ENCODE results near the gene SLC39A11. TPM values are rescaled to one million over a fixed set of nuclear protein-coding genes. Genes with fewer than 3 reads are reported as not detected.

SLC39A11 gene
- total and polyA plus RNA-seq, 2 of the 13 experiments (the other 11 are each of a cell fraction or from before 2014, with no cell fraction given), result 17.2 to 31.5 TPM

DNA sequence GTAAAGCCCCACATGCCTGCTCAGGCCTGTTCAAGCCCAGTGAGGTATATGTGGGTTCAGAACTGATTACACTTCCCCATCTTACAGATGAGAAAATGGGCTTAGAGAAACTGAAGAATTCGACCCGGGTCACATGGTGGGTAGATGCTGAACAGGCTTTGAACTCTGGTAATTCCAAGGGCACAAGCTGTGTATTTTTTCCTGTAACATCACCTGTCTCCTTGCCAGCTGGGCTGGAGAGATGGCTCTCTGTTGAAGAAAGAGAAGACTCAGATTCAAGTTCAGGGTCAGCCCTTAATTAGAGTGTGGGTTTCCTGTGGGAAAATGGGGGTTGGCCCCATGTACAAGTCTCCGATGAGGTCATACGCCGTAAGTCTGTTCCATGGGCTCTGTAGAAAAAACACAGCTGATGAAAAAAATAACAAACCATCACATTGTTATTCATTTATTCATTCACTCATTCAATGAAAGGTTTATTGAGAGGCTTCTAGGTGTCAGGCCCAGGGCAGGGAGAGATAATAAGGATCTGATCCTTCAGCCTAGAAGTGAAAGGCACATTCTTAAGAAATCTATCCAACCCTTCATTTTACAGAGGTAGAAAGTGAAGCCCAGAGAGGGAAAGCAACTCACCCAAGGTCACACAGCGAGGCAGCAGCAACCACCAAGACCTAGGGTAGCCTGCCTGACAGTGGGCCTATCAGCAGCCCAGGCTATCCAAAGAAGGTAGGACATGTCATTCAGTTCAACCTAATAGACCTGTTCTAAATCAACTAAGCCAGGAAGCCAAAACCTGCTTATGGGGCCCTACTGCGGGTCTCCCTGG is 488.9 kb downstream of the SLC39A11 start (continued):
- TF ChIP-seq CC2D1A (CRISPR knock-in tag; IDR thresholded peaks at IDR 0.05) (no peak), KDM1A (CRISPR knock-in tag; IDR thresholded peaks at IDR 0.05) (0 out of 2 replicates have a peak, but pooled peaks have one; percentile 70), ZNF33A (CRISPR knock-in tag; IDR thresholded peaks at IDR 0.05; ENCODE audit: borderline replicate concordance) (no peak), CEBPB (IDR thresholded peaks at IDR 0.05; ENCODE audit: borderline replicate concordance, low read depth, low read length) (no peak), FOXA1 (IDR thresholded peaks at IDR 0.05) (no peak), FOXA1 (CRISPR knock-in tag; IDR thresholded peaks at IDR 0.05) (0 out of 2 replicates have a peak, but pooled peaks have one; percentile 13), ZNF335 (CRISPR knock-in tag; IDR thresholded peaks at IDR 0.05) (0 out of 2 replicates have a peak, but pooled peaks have one; percentile 8), XRCC5 (optimal IDR thresholded peaks at IDR 0.05; ENCODE audit: low read length) (no peak), ARNT2 (CRISPR knock-in tag; IDR thresholded peaks at IDR 0.05; ENCODE audit: low read depth) (0 out of 2 replicates have a peak, but pooled peaks have one; percentile 53), NFE2L2 (IDR thresholded peaks at IDR 0.05; ENCODE audit: low read length) (no peak), ZNF629 (CRISPR knock-in tag; conservative IDR thresholded peaks at IDR 0.05) (0 out of 2 replicates have a peak, but pooled peaks have one; percentile 11), NCOR1 (IDR thresholded peaks at IDR 0.05; ENCODE audit: borderline replicate concordance, low read length) (0 out of 2 replicates have a peak, but pooled peaks have one; percentile 11), KLF12 (CRISPR knock-in tag; IDR thresholded peaks at IDR 0.05; ENCODE audit: borderline replicate concordance) (no peak), ATF7 (IDR thresholded peaks at IDR 0.05) (0 out of 2 replicates have a peak, but pooled peaks have one; percentile 36), ATF7 (CRISPR knock-in tag; IDR thresholded peaks at IDR 0.05) (no peak), SALL1 (CRISPR knock-in tag; IDR thresholded peaks at IDR 0.05) (peak; percentile 36; the same call in 1 of the 2 replicates)
- TF ChIP-seq, protein P1, sequence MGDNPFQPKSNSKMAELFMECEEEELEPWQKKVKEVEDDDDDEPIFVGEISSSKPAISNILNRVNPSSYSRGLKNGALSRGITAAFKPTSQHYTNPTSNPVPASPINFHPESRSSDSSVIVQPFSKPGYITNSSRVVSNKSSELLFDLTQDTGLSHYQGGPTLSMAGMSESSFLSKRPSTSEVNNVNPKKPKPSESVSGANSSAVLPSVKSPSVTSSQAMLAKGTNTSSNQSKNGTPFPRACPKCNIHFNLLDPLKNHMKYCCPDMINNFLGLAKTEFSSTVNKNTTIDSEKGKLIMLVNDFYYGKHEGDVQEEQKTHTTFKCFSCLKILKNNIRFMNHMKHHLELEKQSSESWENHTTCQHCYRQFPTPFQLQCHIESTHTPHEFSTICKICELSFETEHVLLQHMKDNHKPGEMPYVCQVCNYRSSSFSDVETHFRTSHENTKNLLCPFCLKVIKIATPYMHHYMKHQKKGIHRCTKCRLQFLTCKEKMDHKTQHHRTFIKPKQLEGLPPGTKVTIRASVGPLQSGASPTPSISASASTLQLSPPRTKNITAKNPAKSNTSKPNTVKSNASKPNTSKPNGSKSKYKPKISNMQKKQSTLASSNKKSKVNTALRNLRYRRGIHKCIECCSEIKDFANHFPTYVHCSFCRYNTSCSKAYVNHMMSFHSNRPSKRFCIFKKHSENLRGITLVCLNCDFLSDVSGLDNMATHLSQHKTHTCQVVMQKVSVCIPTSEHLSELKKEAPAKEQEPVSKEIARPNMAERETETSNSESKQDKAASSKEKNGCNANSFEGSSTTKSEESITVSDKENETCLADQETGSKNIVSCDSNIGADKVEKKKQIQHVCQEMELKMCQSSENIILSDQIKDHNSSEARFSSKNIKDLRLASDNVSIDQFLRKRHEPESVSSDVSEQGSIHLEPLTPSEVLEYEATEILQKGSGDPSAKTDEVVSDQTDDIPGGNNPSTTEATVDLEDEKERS (CRISPR knock-in tag; IDR thresholded peaks at IDR 0.05), result 0 out of 2 replicates have a peak, but pooled peaks have one; percentile 23
- TF ChIP-seq, protein P2, sequence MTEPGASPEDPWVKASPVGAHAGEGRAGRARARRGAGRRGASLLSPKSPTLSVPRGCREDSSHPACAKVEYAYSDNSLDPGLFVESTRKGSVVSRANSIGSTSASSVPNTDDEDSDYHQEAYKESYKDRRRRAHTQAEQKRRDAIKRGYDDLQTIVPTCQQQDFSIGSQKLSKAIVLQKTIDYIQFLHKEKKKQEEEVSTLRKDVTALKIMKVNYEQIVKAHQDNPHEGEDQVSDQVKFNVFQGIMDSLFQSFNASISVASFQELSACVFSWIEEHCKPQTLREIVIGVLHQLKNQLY (CRISPR knock-in tag; IDR thresholded peaks at IDR 0.05), result no peak
- TF ChIP-seq, protein P3, sequence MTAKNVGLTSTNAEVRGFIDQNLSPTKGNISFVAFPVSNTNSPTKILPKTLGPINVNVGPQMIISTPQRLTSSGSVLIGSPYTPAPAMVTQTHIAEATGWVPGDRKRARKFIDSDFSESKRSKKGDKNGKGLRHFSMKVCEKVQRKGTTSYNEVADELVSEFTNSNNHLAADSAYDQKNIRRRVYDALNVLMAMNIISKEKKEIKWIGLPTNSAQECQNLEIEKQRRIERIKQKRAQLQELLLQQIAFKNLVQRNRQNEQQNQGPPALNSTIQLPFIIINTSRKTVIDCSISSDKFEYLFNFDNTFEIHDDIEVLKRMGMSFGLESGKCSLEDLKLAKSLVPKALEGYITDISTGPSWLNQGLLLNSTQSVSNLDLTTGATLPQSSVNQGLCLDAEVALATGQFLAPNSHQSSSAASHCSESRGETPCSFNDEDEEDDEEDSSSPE (CRISPR knock-in tag; IDR thresholded peaks at IDR 0.05), result no peak
- TF ChIP-seq, protein P4, sequence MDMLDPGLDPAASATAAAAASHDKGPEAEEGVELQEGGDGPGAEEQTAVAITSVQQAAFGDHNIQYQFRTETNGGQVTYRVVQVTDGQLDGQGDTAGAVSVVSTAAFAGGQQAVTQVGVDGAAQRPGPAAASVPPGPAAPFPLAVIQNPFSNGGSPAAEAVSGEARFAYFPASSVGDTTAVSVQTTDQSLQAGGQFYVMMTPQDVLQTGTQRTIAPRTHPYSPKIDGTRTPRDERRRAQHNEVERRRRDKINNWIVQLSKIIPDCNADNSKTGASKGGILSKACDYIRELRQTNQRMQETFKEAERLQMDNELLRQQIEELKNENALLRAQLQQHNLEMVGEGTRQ (IDR thresholded peaks at IDR 0.05; ENCODE audit: low read depth, low read length), result peak; percentile 25; the same call in 1 of the 2 replicates
- TF ChIP-seq, protein P4 (CRISPR knock-in tag; IDR thresholded peaks at IDR 0.05; ENCODE audit: borderline replicate concordance), result no peak
- TF ChIP-seq, protein P5, sequence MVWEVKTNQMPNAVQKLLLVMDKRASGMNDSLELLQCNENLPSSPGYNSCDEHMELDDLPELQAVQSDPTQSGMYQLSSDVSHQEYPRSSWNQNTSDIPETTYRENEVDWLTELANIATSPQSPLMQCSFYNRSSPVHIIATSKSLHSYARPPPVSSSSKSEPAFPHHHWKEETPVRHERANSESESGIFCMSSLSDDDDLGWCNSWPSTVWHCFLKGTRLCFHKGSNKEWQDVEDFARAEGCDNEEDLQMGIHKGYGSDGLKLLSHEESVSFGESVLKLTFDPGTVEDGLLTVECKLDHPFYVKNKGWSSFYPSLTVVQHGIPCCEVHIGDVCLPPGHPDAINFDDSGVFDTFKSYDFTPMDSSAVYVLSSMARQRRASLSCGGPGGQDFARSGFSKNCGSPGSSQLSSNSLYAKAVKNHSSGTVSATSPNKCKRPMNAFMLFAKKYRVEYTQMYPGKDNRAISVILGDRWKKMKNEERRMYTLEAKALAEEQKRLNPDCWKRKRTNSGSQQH (CRISPR knock-in tag; IDR thresholded peaks at IDR 0.05; ENCODE audit: low read depth), result 0 out of 2 replicates have a peak, but pooled peaks have one; percentile 4

All from HepG2 (cell line).